Measurements from ENCODE around the gene RGS6.

The RGS6 gene

GRCh38 chr14:72552236-72552635 lies 620.0 kb downstream of the RGS6 start:
- no peaks in the 10 kb centered on the region for H3K9me3 Mint-ChIP-seq
- intact Hi-C loops (cut with micrococcal nuclease) = no loop called here
- H3K27ac Mint-ChIP-seq = no peak overlapping the region
- peaks cover 71% of the 10 kb centered on the region for H3K27me3 Mint-ChIP-seq
- H3K36me3 Mint-ChIP-seq (ENCODE audit: low read depth) = no peaks in the 10 kb centered on the region
- peaks cover 7% of the 10 kb centered on the region for H3K4me1 Mint-ChIP-seq (ENCODE audit: low read depth)
- no peak overlapping the region for H3K4me3 Mint-ChIP-seq

DNA sequence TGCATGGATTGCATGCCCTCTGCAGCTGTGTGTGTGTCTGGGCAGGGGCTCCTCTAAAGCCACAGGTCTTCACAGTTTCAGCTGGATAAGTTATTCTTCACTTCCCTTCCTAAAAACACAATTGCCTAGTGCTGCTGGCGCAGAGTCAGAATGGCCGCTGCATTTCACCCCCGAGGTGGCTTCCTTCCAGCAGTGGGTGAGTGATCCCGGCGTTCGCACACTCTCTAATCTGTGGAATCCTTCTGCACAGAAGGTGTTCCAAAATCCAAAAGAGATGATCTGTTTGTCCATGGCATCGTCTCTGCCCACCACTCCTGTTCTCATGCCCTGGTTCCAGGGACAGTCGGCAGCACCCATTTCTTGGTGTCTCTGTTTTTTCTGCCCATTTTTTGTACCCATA lies 620.9 kb downstream of the RGS6 start:
- no peaks in the 10 kb centered on the region for H3K36me3 Mint-ChIP-seq (ENCODE audit: low read depth)
- no peak overlapping the region for H3K4me3 Mint-ChIP-seq
- peaks cover 7% of the 10 kb centered on the region for H3K4me1 Mint-ChIP-seq (ENCODE audit: low read depth)
- no peaks in the 10 kb centered on the region for H3K9me3 Mint-ChIP-seq
- peaks cover 70% of the 10 kb centered on the region for H3K27me3 Mint-ChIP-seq
- no peak overlapping the region for H3K27ac Mint-ChIP-seq
- intact Hi-C loops (cut with micrococcal nuclease) = no loop called here

GRCh38 chr14:72553656-72554055 lies 621.4 kb downstream of the RGS6 start:
- H3K27me3 Mint-ChIP-seq = peaks cover 69% of the 10 kb centered on the region
- no peak overlapping the region for H3K27ac Mint-ChIP-seq
- H3K4me3 Mint-ChIP-seq = no peak overlapping the region
- intact Hi-C loops (cut with micrococcal nuclease) = no loop called here
- H3K36me3 Mint-ChIP-seq (ENCODE audit: low read depth) = no peaks in the 10 kb centered on the region
- H3K4me1 Mint-ChIP-seq (ENCODE audit: low read depth) = peaks cover 7% of the 10 kb centered on the region
- H3K9me3 Mint-ChIP-seq = no peaks in the 10 kb centered on the region

DNA sequence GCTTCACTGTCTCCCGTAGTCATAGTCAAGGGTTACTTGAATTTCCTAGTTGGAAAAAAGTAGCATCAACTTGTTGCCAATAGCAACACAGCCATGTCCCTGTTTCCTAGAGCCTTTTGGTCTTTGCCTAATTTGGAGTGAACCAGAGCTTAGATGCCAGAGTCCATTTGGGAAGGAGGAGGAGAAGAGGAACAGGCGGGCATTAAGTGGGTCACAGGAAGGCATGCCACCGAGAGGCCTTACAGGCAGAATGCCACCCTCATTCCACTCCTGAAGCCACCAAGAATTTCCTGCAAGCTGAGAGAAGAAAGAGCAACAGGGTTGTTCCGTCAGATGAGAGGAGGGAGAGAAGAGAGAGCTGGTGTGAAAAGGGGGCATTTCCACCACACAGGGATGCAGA lies 622.2 kb downstream of the RGS6 start:
- Mint-ChIP-seq H3K27me3 (peaks cover 70% of the 10 kb centered on the region), H3K36me3 (ENCODE audit: low read depth) (no peaks in the 10 kb centered on the region), H3K27ac (no peak overlapping the region), H3K4me1 (ENCODE audit: low read depth) (no peaks in the 10 kb centered on the region), H3K4me3 (no peak overlapping the region), H3K9me3 (no peaks in the 10 kb centered on the region)
- intact Hi-C loops (cut with micrococcal nuclease) = no loop called here

GRCh38 chr14:72554994-72555608 lies 622.9 kb downstream of the RGS6 start:
- Mint-ChIP-seq H3K4me1 (ENCODE audit: low read depth) (no peaks in the 10 kb centered on the region), H3K27me3 (peaks cover 72% of the 10 kb centered on the region), H3K27ac (no peak overlapping the region), H3K36me3 (ENCODE audit: low read depth) (no peaks in the 10 kb centered on the region), H3K9me3 (no peaks in the 10 kb centered on the region), H3K4me3 (no peak overlapping the region)
- intact Hi-C loops (cut with micrococcal nuclease) = no loop called here

DNA sequence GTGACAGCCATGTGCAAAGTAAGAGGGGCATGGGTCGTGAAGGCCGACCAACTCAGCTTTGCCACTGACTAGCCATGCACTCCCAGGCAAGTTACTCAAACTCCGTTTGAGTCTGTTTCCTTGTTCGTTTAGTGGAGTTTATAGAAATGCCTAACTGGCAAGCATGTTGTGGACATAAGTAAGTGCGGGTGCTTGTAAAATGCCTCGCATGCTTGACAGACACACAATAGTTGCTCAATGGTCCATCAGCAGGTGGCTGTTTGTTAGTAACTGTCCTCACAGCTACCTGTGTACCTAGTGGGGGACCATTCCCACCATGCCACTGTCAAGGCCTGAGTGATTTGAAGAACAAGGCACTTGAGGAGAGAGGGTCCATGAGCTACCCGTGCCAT lies 623.4 kb downstream of the RGS6 start:
- no peak overlapping the region for H3K27ac Mint-ChIP-seq
- H3K4me3 Mint-ChIP-seq = no peak overlapping the region
- no peaks in the 10 kb centered on the region for H3K36me3 Mint-ChIP-seq (ENCODE audit: low read depth)
- intact Hi-C loops (cut with micrococcal nuclease) = no loop called here
- no peaks in the 10 kb centered on the region for H3K4me1 Mint-ChIP-seq (ENCODE audit: low read depth)
- H3K9me3 Mint-ChIP-seq = no peaks in the 10 kb centered on the region
- H3K27me3 Mint-ChIP-seq = peaks cover 72% of the 10 kb centered on the region

- no peaks in the 10 kb centered on the region for H3K36me3 Mint-ChIP-seq (ENCODE audit: low read depth)
- intact Hi-C loops (cut with micrococcal nuclease) = no loop called here
These were observed 625.4 kb downstream of the RGS6 start for GRCh38 chr14:72557671-72558070.

GRCh38 chr14:72558721-72559120 lies 626.5 kb downstream of the RGS6 start:
- Mint-ChIP-seq H3K4me1 (ENCODE audit: low read depth) (no peaks in the 10 kb centered on the region), H3K27me3 (peaks cover 53% of the 10 kb centered on the region), H3K4me3 (no peak overlapping the region), H3K27ac (no peak overlapping the region), H3K36me3 (ENCODE audit: low read depth) (no peaks in the 10 kb centered on the region), H3K9me3 (no peaks in the 10 kb centered on the region)
- intact Hi-C loops (cut with micrococcal nuclease) = no loop called here

More at GRCh38 chr14:72557671-72558070, 625.4 kb downstream of the RGS6 start:
- H3K27ac Mint-ChIP-seq = no peak overlapping the region
- H3K27me3 Mint-ChIP-seq = peaks cover 60% of the 10 kb centered on the region
- H3K4me3 Mint-ChIP-seq = no peak overlapping the region
- no peaks in the 10 kb centered on the region for H3K4me1 Mint-ChIP-seq (ENCODE audit: low read depth)
- no peaks in the 10 kb centered on the region for H3K9me3 Mint-ChIP-seq

GRCh38 chr14:72559202-72559601 lies 627.0 kb downstream of the RGS6 start:
- peaks cover 49% of the 10 kb centered on the region for H3K27me3 Mint-ChIP-seq
- no peaks in the 10 kb centered on the region for H3K36me3 Mint-ChIP-seq (ENCODE audit: low read depth)
- no peak overlapping the region for H3K27ac Mint-ChIP-seq
- H3K4me1 Mint-ChIP-seq (ENCODE audit: low read depth) = no peaks in the 10 kb centered on the region
- no peaks in the 10 kb centered on the region for H3K9me3 Mint-ChIP-seq
- no peak overlapping the region for H3K4me3 Mint-ChIP-seq
- intact Hi-C loops (cut with micrococcal nuclease) = no loop called here

DNA sequence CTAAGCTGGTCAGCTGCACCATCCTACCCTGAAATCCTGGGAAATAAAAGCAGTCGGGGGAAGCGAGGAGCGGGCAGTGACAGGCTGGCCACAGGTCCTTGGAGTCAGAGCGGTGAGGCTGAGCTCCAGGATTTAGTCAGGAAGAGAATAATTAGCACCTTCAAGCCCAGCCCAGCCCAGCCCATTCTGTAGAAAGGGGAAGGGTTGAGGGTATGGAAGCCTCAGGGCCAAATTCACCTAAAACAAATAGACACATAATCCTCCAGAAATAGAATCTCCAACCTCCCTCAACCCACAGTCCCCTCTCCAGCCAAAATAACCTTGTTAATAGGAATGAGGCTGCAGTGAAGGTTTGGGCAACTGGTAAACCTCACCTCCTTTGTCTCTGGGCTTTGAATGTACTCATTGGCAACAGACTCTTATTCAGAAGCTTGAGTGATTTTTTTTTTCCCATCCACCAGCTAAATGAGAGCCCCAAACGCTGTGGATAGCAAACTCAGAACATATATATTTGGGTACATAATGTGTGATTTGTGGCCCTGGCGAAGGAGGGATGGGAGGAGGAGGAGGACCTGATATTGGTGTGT lies 627.5 kb downstream of the RGS6 start:
- H3K4me1 Mint-ChIP-seq (ENCODE audit: low read depth) = no peaks in the 10 kb centered on the region
- no peaks in the 10 kb centered on the region for H3K36me3 Mint-ChIP-seq (ENCODE audit: low read depth)
- H3K4me3 Mint-ChIP-seq = no peak overlapping the region
- H3K9me3 Mint-ChIP-seq = no peaks in the 10 kb centered on the region
- H3K27me3 Mint-ChIP-seq = peaks cover 45% of the 10 kb centered on the region
- intact Hi-C loops (cut with micrococcal nuclease) = no loop called here
- H3K27ac Mint-ChIP-seq = no peak overlapping the region

DNA sequence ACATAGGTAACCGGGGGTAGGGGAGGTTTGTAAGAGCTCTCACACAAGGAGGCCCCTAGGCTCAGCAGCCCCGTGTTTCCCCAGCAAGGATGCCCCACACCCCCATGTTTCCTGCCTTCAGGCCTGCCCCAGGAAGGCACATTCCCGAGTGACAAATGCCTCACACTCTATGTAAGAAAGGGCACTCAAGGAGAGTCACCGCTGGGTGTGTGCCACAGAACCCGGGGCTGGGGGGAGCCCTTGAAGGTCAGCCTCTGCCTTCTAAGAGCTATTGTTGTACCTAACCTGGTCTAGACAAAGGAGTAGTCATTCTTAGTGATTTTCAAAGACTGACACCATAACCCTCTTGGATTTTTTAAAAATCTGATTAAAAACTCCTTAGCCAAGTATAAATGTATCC lies 628.1 kb downstream of the RGS6 start:
- Mint-ChIP-seq H3K4me1 (ENCODE audit: low read depth) (no peaks in the 10 kb centered on the region), H3K9me3 (no peaks in the 10 kb centered on the region), H3K36me3 (ENCODE audit: low read depth) (no peaks in the 10 kb centered on the region), H3K4me3 (no peak overlapping the region), H3K27me3 (peaks cover 43% of the 10 kb centered on the region), H3K27ac (no peak overlapping the region)
- intact Hi-C loops (cut with micrococcal nuclease) = no loop called here

DNA sequence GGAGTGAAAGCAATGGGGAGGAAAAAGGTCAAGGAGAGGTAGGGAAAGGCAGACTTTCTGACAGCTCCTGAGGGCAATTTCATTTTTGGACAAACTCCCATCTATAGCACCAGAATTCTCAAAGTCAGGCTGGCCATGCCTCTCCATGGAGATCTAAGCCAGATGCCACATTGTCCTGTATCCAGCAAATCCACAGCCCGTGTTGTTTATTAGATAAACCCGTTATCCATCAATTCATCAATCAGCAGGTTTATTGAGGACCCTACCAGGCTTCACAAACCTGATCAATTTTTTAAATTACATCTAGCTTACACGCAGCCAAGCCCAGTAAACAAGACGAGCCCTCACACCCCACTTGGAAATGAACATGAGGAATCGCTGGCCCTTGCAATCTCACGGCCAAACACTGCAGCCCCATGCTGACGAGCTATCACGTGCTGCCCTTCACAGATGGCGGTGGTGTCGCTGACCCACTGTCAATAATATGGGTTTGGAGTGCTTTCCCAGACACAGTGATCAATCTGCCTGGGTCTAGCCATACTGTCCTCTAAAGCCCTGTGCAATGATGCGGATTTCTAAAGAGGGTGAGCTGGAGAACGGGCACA lies 628.8 kb downstream of the RGS6 start:
- H3K4me3 Mint-ChIP-seq = no peak overlapping the region
- no peaks in the 10 kb centered on the region for H3K4me1 Mint-ChIP-seq (ENCODE audit: low read depth)
- no peak overlapping the region for H3K27ac Mint-ChIP-seq
- peaks cover 38% of the 10 kb centered on the region for H3K27me3 Mint-ChIP-seq
- no peaks in the 10 kb centered on the region for H3K9me3 Mint-ChIP-seq
- intact Hi-C loops (cut with micrococcal nuclease) = no loop called here
- H3K36me3 Mint-ChIP-seq (ENCODE audit: low read depth) = no peaks in the 10 kb centered on the region

- Mint-ChIP-seq H3K27me3 (peaks cover 35% of the 10 kb centered on the region), H3K4me3 (no peak overlapping the region), H3K27ac (no peak overlapping the region), H3K4me1 (ENCODE audit: low read depth) (no peaks in the 10 kb centered on the region), H3K36me3 (ENCODE audit: low read depth) (no peaks in the 10 kb centered on the region), H3K9me3 (no peaks in the 10 kb centered on the region)
- intact Hi-C loops (cut with micrococcal nuclease) = no loop called here
These were observed 630.1 kb downstream of the RGS6 start for GRCh38 chr14:72562300-72562699.

DNA sequence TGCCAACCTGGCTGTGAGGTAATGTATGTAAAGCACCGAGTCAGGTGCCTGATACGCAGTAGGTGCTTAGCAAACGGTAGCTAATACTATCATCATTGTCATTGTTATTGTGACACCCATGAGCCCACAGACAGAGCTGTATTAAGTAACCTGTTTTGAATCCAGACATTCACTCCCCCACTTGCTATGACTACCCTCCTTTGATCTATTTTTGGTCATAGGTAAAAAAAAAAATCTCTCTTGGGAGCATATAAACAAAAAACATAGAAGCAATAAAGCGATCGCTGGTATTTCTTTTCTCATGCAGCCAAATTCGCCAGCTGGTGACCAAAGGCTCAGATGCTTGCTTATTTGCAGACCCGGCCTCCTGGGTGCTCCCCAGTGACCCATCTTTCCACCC lies 631.4 kb downstream of the RGS6 start:
- no peak overlapping the region for H3K27ac Mint-ChIP-seq
- no peaks in the 10 kb centered on the region for H3K36me3 Mint-ChIP-seq (ENCODE audit: low read depth)
- intact Hi-C loops (cut with micrococcal nuclease) = no loop called here

GRCh38 chr14:72565149-72565559 lies 632.9 kb downstream of the RGS6 start:
- no peak overlapping the region for H3K27ac Mint-ChIP-seq
- H3K27me3 Mint-ChIP-seq = peaks cover 23% of the 10 kb centered on the region
- H3K4me3 Mint-ChIP-seq = no peak overlapping the region
- no peaks in the 10 kb centered on the region for H3K4me1 Mint-ChIP-seq (ENCODE audit: low read depth)
- intact Hi-C loops (cut with micrococcal nuclease) = no loop called here
- no peaks in the 10 kb centered on the region for H3K9me3 Mint-ChIP-seq
- H3K36me3 Mint-ChIP-seq (ENCODE audit: low read depth) = no peaks in the 10 kb centered on the region

More for the DNA sequence above, 631.4 kb downstream of the RGS6 start:
- Mint-ChIP-seq H3K27me3 (peaks cover 37% of the 10 kb centered on the region), H3K4me1 (ENCODE audit: low read depth) (no peaks in the 10 kb centered on the region), H3K9me3 (no peaks in the 10 kb centered on the region), H3K4me3 (no peak overlapping the region)
